KBM-7 (cell line): ENCODE data around the gene CDADC1.

ENCODE experiments used
- DNase-seq: peaks from one replicate; pipeline ENCODE4 v3.0.0-alpha.2; 2015
- in situ Hi-C: fragments of 300-500 bp; cut with MboI; formaldehyde crosslinking; loops from 2 replicates; pipeline ENCODE4 v1.14.3; 2020; ENCODE audit warnings: low sequenced_read_pairs, low pct_unique_long_range_greater_than_20kb, mixed read lengths

The CDADC1 gene

DNA sequence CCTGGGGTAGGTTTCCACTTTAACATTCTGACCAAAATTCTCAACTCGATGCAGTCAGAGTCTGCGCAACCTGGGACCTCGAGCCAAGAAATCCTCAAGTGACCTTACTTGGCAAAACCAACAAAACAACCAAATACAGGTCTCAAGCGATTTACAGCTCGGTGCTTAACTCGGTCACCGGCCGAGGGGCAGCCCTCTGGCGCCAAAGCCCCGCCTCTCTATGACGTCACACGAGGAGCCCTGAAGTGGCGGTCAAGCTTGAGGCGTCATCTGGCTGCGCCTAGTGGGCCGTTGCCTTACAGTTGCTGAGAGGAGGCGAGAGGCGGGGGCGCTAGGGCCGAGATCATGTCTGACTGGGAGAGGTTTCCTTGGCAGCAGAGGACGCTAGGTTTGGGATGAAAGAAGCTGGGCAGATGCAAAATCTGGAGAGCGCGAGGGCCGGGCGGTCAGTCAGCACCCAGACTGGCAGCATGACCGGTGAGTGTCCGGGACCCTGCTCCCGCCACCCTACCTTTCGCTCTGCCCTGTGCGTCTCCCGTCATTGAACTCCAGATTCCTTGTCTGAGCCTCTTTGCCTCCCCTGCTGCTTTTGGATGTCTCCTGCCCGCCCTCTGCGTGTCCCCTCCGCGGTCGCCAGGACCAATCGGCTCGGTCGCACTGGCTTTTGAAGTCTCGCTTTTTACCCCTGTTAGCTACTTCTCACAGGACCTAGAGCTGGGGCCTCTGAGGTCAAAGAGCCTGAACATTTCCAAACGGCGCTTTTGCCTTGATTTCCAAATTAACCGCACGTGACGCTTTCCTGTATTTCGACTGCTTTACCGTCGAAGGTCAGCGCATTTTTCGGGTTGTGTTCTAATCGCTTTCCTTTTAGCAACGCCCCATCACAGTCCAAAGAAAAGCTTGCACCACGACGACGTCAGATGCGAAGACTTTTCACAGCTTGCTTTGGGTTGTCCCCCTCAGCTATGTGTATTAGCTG is at the start of gene CDADC1:
Gene CDADC1, plus strand, starts transcription at position 283 of the 979 bp plus-strand sequence. Its CDS starts 113 bp downstream, at position 396.
- peak; percentile 93 for DNase-seq
- in situ Hi-C loops: no loop called here

DNA sequence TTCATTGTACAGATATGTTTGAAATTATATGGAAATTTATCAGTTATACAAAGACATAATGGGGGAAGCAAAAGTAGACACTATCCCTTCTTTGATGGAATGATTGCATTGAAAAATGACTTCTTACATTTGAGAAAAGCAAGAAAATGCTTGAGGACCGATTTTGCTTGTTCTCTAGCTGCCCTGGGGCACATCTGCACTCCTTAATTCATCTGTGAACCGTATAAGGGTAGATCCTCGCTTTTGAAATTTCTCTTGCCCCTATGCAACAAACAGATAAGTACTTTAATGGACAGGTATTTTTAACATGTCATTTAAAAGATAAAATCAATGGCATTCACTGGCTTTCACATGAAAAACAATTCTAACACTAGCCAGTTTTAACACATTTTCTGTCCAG is 41.1 kb upstream of the CDADC1 start:
- in situ Hi-C loops: no loop called here
- no peak for DNase-seq

DNA sequence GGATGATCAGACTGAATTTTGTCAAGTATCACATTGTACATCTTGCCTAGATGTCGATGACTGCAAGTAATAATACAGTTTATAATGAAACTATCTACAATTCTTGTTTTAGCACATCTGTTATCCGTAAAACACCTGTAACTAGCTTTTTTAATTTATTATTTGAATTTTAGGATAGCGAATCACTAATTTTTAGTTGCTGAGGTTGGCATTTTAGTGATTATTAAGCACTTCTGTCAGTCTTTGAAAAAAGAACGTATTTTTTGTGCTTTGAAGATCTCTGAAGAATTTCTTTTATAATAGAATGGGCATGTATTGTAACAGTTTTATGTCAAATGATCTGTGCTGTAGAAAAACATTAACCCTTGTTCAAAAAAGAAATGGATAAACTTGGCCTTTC is 39.1 kb upstream of the CDADC1 start:
- in situ Hi-C loops: no loop called here
- no peak for DNase-seq

DNA sequence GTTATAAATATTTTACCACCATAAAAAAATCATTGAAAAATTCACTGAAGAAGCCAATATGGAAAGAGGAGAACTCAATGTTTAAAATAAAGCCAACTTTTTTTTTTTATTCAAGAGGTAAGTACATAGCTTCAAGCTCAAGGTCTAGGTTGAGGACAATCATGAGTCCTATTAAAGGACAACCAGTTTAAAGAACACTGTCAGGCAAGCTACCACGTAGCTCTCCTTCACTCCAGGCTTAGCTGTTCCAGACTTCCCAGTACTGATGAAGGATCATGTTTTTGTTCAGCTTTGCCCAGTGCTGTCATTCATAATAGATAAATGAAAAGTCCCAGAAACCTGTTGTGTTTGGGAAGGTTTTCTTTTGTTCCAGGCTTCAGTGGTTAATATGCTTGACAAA is 37.6 kb upstream of the CDADC1 start:
- no peak for DNase-seq
- in situ Hi-C loops: no loop called here

DNA sequence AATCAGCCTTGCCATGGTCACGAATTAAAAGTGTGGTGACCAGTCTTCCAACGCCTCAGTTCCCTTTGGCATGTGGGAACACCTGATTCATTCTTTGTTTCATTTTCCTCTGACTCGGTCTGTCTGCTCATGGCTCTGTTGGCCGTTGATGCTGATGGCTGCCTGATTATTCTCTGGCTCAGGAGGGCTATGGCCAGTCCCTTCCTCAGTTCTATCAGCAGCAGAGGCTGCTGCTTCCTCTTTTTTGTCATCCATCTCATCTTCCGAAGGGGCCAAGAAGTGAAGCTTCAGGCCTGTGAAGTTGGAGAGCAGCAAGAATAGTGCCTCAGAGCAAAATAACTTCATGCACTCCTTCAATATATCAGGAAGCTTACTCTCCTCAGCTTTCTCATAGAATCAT is 37.1 kb upstream of the CDADC1 start:
- peak; percentile 12 for DNase-seq
- in situ Hi-C loops: no loop called here

DNA sequence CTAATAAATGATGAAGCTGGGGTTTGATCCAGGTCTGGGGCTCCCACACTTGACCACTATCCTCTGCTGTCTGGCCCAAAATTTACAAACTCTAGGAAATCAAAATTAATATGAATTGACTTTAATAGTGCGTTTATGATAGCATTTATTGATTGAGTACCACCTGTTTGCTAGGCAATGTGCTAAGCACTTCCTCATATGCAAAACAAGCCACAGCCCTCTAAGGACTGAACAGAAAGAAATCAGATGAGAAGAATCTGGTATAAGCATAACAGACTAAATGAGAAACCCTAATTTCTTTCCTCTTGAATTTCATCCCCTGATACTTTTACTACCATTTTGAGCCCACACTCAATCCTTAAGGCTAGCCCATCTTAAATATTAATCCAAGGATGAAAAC is 34.2 kb upstream of the CDADC1 start:
- in situ Hi-C loops: no loop called here

DNA sequence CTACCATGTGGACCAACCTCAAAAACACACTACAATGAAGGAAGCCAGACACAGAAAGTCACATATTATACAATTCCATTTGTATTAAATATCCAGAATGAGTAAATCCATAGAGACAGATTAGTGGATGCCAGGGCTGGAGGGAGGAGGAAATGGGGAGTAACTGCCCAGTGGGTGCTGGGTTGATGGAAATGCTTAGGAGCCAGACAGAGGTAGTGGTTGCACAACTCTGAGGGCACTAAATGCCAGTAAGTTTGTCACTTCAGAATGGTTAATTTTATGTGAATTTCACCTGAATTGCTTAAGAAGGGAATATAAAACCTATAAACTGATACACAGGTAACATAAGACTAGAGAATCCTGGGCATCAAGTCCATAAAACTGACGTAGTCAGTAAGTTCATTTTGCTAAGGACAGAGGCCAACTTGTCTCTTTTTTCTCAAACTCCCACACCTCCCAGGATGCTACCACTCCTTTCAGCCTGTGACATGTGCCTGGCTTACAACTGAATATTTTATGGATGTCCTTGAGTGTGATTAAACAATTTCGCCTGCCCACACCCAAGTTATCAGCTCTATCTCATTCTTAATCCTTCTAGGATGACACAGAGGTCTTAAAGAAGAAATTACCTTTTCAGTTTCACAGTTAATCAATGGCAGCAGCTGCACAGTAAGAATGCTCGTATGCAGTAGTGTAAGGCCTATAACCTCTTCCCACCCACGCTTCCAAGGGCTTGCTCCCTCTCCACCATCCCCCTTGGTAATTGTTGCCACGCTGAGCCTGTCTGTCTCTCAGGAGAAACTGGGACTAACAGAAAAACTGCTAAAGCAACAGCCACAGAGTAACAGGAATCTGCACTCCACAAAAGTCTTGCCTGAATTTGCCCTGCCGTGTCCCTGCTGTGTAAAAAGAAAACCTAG is 33.5 kb upstream of the CDADC1 start:
- in situ Hi-C loops: no loop called here
- no peak for DNase-seq

More for the DNA sequence above, 34.2 kb upstream of the CDADC1 start:
- peak; percentile 20 for DNase-seq

DNA sequence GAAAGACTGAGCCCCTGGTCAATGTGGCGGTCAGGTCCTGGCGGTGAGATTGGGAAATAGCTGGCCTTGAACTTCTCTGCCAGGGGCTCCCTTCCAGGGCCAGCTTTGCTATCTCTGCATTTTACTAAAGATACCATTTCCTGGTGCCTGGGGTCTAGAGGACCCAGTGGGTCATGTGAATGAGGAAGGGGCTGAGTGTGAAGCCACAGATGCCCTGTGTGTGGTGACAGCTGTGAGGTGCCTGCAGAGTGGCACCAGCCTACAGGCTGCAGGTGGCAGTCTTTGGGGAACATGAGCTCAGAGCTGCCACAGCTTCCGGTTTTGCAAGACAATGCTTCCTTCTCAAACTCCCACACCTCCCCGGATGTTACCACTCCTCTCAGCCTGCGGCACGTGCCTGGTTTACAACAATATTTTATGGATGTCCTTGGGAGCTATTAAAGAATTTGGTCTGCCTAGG is 32.8 kb upstream of the CDADC1 start:
- peak; percentile 93 for DNase-seq
- in situ Hi-C loops: no loop called here

DNA sequence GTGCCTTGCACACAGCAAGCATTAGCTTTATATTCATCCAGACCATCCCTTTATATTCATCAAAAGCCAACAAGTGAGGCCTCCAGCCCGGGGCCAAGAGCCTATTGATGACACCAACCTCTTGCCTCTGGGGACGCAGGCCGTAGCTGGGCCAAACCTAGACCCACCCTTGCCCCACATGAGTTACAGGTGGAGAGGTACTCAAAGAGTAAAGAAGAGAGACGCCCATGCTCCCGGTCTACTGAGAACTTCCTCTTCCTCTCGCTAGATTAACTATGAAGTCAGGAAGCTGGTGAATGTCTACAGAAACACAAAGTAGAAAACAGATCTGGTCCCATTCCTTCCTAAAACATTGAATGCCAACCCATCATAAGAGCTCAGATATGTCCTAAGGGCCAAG is 31.4 kb upstream of the CDADC1 start:
- in situ Hi-C loops: no loop called here
- DNase-seq: peak; percentile 53

DNA sequence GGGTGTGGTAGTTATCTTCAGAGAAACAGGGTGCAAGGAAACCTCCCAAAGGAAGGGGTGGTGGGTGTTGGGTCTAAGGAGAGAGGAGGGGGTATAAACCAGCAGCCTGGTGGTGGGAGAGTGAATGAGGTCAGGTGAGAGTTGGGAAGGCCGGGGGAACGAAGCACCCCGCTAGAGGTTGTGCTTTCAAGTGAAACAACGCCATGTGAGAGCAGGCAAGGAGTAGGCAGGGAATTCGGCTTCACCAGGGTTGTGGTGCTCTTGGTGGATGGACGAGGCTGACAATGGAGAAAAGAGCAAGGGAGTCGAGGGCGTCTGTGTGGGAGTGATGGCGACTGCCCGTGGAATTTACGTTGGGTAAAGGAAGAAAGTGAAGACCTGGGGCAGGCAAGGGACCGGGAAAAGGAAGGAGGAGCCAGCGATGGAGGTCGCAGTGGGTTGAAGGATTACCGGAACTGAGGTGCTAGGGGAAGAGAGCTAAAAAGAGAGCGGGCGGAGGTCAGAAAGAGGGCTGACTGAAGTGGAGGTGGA is 29.7 kb upstream of the CDADC1 start:
- DNase-seq: no peak
- in situ Hi-C loops: no loop called here

DNA sequence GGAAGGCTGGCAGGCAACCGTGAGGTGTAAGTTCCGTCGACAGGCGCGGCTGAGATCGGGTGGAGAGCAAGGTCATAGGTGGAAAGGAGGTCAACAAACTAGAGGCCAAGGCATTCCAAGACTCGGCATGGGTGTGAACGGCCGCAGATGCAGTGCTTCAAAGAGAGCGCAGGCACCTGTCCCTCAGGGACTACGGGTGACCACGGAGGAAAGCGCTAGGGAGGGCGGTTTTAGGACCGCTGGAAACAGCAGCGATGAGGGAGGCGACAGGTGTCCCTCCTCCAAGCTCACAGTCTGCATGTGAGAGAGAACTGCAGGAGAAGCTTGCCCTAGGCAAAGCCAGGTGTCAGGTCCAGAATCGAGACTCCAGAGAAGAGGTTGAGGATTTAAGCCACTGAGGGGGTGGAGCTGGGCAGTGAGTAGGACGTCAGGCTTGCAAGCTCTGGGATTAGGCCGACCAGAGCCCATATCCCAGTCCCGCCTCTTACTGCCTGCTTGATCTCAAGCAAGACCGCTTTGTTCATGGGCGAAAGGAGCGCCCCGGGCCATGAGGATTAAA is 29.2 kb upstream of the CDADC1 start:
- no peak for DNase-seq
- in situ Hi-C loops: no loop called here

DNA sequence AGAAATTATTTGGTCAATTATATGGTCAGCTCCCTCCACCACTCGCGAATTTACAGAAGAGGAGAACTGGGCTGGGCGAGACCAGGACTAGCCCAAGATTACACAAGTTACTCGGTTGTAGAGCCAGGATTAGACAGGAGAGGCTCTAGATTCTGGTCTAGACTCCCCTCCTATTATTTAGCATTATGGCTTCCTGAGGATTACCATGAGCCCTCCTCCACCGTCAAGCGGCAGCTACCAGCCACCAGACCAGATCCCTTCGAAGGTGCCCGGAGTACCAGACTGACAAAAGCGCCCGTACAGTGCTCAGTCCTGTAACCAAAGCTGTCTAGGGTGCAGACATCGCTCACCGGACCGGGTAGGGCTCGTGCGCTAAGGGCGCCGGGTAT is 28.1 kb upstream of the CDADC1 start:
- in situ Hi-C loops: no loop called here
- DNase-seq: no peak

DNA sequence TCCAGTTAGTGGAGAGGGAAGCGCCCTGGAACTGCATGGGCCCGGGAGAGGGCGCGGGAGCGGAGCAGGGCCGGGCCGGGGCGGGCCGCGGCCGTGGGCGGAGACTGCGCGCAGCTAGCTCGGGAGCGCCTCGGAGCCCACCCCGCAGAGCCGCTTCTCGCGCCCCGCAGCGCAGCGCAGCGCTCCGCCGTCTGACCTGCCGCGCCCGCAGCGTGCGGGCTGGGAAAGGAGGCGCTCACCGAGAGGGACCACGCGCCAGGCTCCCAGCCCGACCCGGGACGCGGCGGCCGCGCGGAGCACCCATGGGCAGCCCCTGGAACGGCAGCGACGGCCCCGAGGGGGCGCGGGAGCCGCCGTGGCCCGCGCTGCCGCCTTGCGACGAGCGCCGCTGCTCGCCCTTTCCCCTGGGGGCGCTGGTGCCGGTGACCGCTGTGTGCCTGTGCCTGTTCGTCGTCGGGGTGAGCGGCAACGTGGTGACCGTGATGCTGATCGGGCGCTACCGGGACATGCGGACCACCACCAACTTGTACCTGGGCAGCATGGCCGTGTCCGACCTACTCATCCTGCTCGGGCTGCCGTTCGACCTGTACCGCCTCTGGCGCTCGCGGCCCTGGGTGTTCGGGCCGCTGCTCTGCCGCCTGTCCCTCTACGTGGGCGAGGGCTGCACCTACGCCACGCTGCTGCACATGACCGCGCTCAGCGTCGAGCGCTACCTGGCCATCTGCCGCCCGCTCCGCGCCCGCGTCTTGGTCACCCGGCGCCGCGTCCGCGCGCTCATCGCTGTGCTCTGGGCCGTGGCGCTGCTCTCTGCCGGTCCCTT is 27.5 kb upstream of the CDADC1 start, which contains the start of gene MLNR:
Gene MLNR, plus strand, starts transcription at position 303 of the 820 bp plus-strand sequence. Its CDS starts 0 bp downstream, at position 303.
- DNase-seq: no peak

DNA sequence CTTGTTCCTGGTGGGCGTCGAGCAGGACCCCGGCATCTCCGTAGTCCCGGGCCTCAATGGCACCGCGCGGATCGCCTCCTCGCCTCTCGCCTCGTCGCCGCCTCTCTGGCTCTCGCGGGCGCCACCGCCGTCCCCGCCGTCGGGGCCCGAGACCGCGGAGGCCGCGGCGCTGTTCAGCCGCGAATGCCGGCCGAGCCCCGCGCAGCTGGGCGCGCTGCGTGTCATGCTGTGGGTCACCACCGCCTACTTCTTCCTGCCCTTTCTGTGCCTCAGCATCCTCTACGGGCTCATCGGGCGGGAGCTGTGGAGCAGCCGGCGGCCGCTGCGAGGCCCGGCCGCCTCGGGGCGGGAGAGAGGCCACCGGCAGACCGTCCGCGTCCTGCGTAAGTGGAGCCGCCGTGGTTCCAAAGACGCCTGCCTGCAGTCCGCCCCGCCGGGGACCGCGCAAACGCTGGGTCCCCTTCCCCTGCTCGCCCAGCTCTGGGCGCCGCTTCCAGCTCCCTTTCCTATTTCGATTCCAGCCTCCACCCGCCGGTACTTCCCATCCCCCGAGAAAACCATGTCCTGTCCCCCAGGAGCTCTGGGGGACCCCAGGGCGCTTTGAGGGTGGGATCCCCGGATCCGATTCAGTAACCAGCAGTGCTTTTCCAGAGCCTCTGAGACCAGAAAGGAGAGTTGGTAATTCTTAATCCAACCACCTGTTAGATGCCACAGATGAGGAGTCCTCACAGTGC is 26.7 kb upstream of the CDADC1 start:
- in situ Hi-C loops: no loop called here
- DNase-seq: no peak

More for the DNA sequence above, 27.5 kb upstream of the CDADC1 start, which contains the start of gene MLNR:
- in situ Hi-C loops: no loop called here

DNA sequence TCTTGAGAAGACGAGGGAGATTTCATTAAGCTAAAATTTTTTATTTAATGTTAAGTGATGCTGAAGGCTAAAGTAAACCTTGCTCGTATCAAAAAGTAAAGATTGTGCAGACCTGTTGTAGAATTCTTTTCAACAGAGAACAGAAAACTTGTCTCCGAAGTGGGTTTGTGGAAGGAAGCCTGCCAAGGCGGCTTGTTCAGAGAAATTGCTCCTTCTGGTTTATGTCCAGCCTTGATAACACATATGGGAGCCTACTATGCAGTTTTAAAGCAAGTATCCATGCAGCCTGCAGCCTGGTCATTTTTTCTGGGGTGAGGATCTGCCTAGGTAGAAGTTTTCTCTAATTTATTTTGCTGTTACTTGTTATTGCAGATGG is 26.1 kb upstream of the CDADC1 start:
- DNase-seq: no peak
- in situ Hi-C loops: no loop called here

DNA sequence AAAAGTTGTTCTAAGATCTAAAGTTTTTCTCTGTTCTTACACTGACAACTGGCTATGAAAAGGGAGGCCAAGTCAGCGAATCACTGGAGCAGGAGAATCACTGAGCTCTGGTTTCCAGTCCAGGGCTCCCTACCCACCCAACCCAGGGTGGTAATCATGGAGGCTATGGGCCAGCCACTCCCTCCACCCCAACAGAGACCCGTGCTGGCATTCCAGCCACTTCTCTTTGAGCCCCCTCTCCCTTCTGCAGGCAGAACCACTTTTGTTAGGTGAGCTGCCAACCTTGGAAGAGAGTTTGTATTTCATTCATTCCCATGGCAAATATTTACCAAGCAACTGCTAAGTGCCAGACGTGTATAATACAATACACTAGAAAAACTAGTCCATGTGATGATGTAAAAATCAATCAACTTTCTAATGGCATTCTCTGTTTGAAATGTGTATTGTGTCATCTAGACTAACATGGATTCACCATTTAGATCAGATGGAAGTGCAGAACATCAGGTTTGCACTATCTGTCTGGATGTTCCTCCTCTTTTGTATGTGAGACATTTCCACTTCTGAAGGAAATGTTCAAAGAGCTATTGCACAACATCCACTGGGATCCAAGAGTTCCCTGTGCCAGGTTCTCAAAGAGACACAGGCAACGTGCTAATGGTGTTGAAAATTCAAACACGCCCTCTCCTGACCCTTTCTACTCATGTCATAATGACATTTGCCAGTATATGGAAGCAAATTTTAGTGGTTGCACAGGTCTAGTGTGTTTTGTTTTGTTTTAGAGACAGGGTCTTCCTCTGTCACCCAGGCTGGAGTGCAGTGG is 22.3 kb upstream of the CDADC1 start:
- in situ Hi-C loops: no loop called here
- peak; percentile 14 for DNase-seq

DNA sequence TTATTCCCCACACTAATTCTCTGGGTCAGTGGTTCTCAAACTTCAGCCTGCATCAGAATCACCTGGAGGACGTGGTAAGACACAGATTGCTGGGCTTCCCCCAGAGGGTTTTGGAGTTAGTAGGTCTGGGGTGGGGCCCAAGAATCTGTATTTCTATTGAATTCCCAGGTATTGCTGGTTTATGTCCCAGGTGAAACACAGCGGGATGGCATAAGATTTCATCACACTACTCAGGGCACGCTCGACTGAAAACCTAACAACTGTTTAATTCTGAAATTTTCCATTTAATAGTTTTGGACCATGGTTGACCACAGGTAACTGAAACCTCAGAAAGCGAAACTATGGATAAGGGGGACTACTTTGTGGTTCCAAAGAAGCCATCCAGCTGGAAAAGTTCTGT is 21.1 kb upstream of the CDADC1 start:
- no peak for DNase-seq
- in situ Hi-C loops: no loop called here
